Epithelial cell of proximal tubule (primary cell): ENCODE data around the gene ARHGEF39. TPM values are rescaled to one million over a fixed set of nuclear protein-coding genes. Genes with fewer than 3 reads are reported as not detected.

ENCODE experiments used
- DNase-seq: peaks from one replicate; pipeline ENCODE4 v3.0.0-alpha.2; 2011; ENCODE audit warnings: low read depth
- H3K4me3 ChIP-seq: 2 replicates; pipeline ENCODE4 v1.5.1; 2011; ENCODE audit warnings: low read depth, mild to moderate bottlenecking, low read length
- total RNA-seq: library from RNA; depleted of rRNA; stranded (reverse); fragments of >200 nt; gene quantifications from 2 replicates; pipeline ENCODE4 v1.2.3, GENCODE V29; 2015
- TF ChIP-seq, protein P1 (sequence below): conservative IDR thresholded peaks from 2 replicates; pipeline ENCODE4 v1.5.1; 2012; ENCODE audit warnings: low read depth, mild to moderate bottlenecking, low read length

The ARHGEF39 gene
- total RNA-seq, 1 donor from 2014 or later: 17.5 TPM

DNA sequence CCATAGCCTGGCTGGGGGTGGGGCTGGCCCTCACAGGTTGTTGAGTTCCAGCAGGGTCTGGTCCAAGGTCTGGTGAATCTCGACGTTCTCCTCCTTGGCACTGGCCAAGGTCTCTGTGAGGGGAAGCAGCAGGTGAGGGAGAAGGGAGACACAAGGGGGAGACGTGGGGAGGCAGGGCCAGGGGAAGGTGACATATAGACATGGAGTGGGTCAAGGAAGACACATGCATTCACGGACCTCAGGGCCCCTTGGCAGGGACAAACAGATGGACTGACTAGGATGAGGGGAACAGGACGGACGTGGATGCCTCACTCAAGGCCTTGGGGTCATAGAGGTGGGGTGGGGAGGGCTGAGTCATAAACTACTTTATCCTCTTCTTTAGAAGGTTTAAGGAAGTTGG, 17.1 kb upstream of the ARHGEF39 start:
- DNase-seq: no peak
- no peak overlapping the region for H3K4me3 ChIP-seq
- TF ChIP-seq, protein P1, sequence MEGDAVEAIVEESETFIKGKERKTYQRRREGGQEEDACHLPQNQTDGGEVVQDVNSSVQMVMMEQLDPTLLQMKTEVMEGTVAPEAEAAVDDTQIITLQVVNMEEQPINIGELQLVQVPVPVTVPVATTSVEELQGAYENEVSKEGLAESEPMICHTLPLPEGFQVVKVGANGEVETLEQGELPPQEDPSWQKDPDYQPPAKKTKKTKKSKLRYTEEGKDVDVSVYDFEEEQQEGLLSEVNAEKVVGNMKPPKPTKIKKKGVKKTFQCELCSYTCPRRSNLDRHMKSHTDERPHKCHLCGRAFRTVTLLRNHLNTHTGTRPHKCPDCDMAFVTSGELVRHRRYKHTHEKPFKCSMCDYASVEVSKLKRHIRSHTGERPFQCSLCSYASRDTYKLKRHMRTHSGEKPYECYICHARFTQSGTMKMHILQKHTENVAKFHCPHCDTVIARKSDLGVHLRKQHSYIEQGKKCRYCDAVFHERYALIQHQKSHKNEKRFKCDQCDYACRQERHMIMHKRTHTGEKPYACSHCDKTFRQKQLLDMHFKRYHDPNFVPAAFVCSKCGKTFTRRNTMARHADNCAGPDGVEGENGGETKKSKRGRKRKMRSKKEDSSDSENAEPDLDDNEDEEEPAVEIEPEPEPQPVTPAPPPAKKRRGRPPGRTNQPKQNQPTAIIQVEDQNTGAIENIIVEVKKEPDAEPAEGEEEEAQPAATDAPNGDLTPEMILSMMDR: no peak

DNA sequence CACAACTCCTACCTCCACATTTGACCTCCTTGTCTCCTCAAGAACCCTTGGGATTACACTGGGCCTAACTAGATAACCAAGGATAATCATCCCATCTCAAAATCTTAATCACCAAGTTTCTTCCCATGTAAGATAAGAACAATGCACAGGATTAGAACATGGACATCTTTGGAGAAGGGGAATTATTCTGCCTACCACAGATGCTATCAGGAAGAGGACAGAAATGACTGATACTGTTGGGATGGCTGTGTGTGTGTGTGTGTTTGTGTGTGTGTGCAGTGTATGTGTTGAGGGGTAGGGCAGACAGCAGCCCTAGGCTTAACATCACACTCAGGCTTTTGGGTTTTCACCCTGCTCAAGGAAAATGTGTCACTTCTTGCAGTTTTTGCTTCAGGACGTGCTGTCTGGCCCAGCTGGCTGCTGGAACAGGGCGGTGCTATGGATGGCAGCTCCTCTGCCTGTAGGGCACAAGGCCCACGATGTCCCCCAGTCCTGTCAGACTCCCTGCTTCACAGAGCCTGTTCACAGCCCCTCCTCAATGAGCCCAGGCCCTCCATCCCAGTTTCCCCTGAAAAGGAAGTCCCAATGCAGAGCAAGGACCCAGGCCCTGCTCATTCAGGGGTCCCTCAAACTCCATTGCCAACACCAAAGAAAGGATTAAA, 16.5 kb upstream of the ARHGEF39 start:
- no peak for DNase-seq
- no peak overlapping the region for H3K4me3 ChIP-seq
- TF ChIP-seq, protein P1: no peak

DNA sequence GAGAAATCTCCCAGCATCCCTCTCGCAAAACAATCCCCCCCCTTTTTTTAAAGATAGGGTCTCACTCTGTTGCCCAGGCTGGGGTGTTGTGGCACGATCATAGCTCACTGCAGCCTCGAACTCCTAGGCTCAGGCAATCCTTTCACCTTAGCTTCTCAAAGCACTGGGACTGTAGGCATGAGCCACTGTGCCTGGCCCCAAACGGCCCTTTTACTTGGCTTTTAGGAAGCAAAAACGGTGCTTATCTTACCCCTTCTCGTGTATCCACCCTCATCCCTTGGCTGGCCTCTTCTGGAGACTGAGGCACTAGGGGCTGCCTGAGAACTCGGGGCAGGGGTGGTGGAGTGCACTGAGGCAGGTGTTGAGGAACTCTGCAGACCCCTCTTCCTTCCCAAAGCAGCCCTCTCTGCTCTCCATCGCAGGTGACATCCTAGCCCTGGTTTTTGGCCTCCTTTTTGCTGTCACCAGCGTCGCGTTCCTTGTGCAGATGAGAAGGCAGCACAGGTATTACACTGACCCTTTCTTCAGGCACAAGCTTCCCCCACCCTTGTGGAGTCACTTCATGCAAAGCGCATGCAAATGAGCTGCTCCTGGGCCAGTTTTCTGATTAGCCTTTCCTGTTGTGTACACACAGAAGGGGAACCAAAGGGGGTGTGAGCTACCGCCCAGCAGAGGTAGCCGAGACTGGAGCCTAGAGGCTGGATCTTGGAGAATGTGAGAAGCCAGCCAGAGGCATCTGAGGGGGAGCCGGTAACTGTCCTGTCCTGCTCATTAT, 15.5 kb upstream of the ARHGEF39 start:
- DNase-seq: no peak
- no peak overlapping the region for H3K4me3 ChIP-seq
- TF ChIP-seq, protein P1: no peak

DNA sequence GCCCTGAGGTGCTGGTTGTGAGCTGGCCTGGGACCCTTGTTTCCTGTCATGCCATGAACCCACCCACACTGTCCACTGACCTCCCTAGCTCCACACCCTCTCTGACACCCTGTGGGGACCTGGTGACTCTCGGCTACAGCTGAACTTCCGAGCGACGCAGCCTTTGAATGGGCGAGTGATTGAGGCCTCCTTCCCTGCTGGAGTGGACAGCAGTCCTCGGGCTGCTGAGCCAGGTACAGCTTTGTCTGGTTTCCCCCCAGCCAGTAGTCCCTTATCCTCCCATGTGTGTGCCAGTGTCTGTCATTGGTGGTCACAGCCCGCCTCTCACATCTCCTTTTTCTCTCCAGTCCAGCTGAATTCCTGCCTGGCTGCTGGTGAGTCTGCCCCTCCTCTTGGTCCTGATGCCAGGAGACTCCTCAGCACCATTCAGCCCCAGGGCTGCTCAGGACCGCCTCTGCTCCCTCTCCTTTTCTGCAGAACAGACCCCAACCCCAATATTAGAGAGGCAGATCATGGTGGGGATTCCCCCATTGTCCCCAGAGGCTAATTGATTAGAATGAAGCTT, 14.9 kb upstream of the ARHGEF39 start:
- DNase-seq: no peak
- no peak overlapping the region for H3K4me3 ChIP-seq
- TF ChIP-seq, protein P1: no peak

DNA sequence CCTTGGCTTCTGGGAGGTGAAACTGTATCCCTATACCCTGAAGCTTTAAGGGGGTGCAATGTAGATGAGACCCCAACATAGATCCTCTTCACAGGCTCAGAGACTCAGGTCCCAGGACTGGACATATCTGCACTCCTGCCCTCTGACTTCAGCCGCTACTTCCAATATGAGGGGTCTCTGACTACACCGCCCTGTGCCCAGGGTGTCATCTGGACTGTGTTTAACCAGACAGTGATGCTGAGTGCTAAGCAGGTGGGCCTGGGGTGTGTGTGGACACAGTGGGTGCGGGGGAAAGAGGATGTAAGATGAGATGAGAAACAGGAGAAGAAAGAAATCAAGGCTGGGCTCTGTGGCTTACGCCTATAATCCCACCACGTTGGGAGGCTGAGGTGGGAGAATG, 14.1 kb upstream of the ARHGEF39 start:
- DNase-seq: no peak
- no peak overlapping the region for H3K4me3 ChIP-seq
- TF ChIP-seq, protein P1: no peak

DNA sequence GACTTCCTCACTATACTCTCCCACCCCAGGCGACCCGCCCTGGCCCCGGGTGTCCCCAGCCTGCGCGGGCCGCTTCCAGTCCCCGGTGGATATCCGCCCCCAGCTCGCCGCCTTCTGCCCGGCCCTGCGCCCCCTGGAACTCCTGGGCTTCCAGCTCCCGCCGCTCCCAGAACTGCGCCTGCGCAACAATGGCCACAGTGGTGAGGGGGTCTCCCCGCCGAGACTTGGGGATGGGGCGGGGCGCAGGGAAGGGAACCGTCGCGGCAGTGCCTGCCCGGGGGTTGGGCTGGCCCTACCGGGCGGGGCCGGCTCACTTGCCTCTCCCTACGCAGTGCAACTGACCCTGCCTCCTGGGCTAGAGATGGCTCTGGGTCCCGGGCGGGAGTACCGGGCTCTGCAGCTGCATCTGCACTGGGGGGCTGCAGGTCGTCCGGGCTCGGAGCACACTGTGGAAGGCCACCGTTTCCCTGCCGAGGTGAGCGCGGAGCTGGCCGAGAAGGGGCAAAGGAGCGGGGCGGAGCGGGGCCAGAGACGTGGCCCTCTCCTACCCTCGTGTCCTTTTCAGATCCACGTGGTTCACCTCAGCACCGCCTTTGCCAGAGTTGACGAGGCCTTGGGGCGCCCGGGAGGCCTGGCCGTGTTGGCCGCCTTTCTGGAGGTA, 10.9 kb upstream of the ARHGEF39 start:
- no peak for DNase-seq
- TF ChIP-seq, protein P1: no peak
- peak overlapping the region; percentile 62 for H3K4me3 ChIP-seq
